Measurements from ENCODE around the gene EIF3B.
"Not testable (repeated sequence)": the region's sequence is repeated elsewhere in the genome, so short reads cannot be mapped to it uniquely, and the experiment has no call there.

The EIF3B gene

GRCh38 chr7:2386964-2387669, 32.5 kb downstream of the EIF3B start:
- TF ChIP-seq ZFX (IDR thresholded peaks at IDR 0.05; ENCODE audit: borderline replicate concordance) (no peak), CTCF (IDR thresholded peaks at IDR 0.05) (no peak)
- peak overlapping the region; percentile 18; the same call in 1 of the 2 replicates for H3K27ac ChIP-seq

- TF ChIP-seq ZFX (IDR thresholded peaks at IDR 0.05; ENCODE audit: borderline replicate concordance) (no peak), CTCF (IDR thresholded peaks at IDR 0.05) (no peak)
- H3K27ac ChIP-seq: no peak overlapping the region
Measured at GRCh38 chr7:2387897-2388636, 33.4 kb downstream of the EIF3B start.

- H3K27ac ChIP-seq: no peak overlapping the region
- no peak for TF ChIP-seq CTCF (IDR thresholded peaks at IDR 0.05)
- TF ChIP-seq ZFX (IDR thresholded peaks at IDR 0.05; ENCODE audit: borderline replicate concordance): no peak
Measured at GRCh38 chr7:2388637-2388954, 34.0 kb downstream of the EIF3B start.

GRCh38 chr7:2390020-2390816, 35.6 kb downstream of the EIF3B start:
- H3K27ac ChIP-seq: not testable (repeated sequence)

- no peak overlapping the region for H3K27ac ChIP-seq
- TF ChIP-seq ZFX (IDR thresholded peaks at IDR 0.05; ENCODE audit: borderline replicate concordance) (no peak), CTCF (IDR thresholded peaks at IDR 0.05) (no peak)
Measured at GRCh38 chr7:2393706-2394105, 39.1 kb downstream of the EIF3B start.

GRCh38 chr7:2394566-2395082, 40.0 kb downstream of the EIF3B start:
- TF ChIP-seq ZFX (IDR thresholded peaks at IDR 0.05; ENCODE audit: borderline replicate concordance): no peak
- no peak for TF ChIP-seq CTCF (IDR thresholded peaks at IDR 0.05)
- H3K27ac ChIP-seq: no peak overlapping the region

GRCh38 chr7:2398506-2398905, 43.9 kb downstream of the EIF3B start:
- H3K27ac ChIP-seq: no peak overlapping the region
- no peak for TF ChIP-seq CTCF (IDR thresholded peaks at IDR 0.05)
- TF ChIP-seq ZFX (IDR thresholded peaks at IDR 0.05; ENCODE audit: borderline replicate concordance): no peak

All from 22Rv1 (cell line).